Posterior vena cava (tissue), 2 donors: Measurements from ENCODE around the gene YY1AP1. TPM values are rescaled to one million over a fixed set of nuclear protein-coding genes. Genes with fewer than 3 reads are reported as not detected.
"Not testable (repeated sequence)": the region's sequence is repeated elsewhere in the genome, so short reads cannot be mapped to it uniquely, and the experiment has no call there.

ENCODE experiments used
- DNase-seq: peaks from one replicate; pipeline ENCODE4 v3.0.0-alpha.2; 2020; ENCODE audit warnings: low spot score
- intact Hi-C, 2 donors: fragments of 100-400 bp; cut with DNase I; formaldehyde crosslinking; loops; one replicate each; pipeline versions ENCODE4 v1.14.1 to v1.14.2; 2022 to 2023
- total RNA-seq, 2 donors: library from RNA; stranded (reverse); fragmentation: NEBNext Ultra II Directional; extraction: Animal tissue kit (Norgen Biotek cat#: 25700); gene quantifications; one replicate each; pipeline ENCODE4 v1.2.1, GENCODE V29; 2021
- donor health status: DM: yes; HTN: yes; CAD: no.
- donor health status: DM: yes; HTN: yes; CAD: no.

Gene YY1AP1
- total RNA-seq, 2 donors from 2014 or later, result 62.4 to 73.7 TPM

GRCh38 chr1:155697616-155698015, 9.0 kb upstream of the YY1AP1 start:
- DNase-seq, intact Hi-C loops: not testable (repeated sequence)

- intact Hi-C loops, result no loop called here
- no peak for DNase-seq
These were observed 8.5 kb upstream of the YY1AP1 start for GRCh38 chr1:155697046-155697445.

GRCh38 chr1:155696524-155696923, 8.0 kb upstream of the YY1AP1 start:
- intact Hi-C loops, result no loop called here
- DNase-seq, result no peak

GRCh38 chr1:155695608-155696007, 7.0 kb upstream of the YY1AP1 start:
- intact Hi-C loops, result no loop called here
- DNase-seq, result no peak

- no peak for DNase-seq
- intact Hi-C loops, result no loop called here
These were observed 6.5 kb upstream of the YY1AP1 start for GRCh38 chr1:155695072-155695471.

GRCh38 chr1:155694167-155694566, 5.6 kb upstream of the YY1AP1 start:
- DNase-seq, result no peak
- intact Hi-C loops, result no loop called here

- intact Hi-C loops, result no loop called here
These were observed 3.5 kb upstream of the YY1AP1 start for GRCh38 chr1:155691992-155692528.

GRCh38 chr1:155689081-155689607, 570 bp upstream of the YY1AP1 start, which contains the start of gene DAP3:
DAP3 (plus strand) TSS chr1:155689091; CDS start chr1:155709780, 20,689 bp downstream.
- DNase-seq, intact Hi-C loops: not testable (repeated sequence)

More at GRCh38 chr1:155691992-155692528, 3.5 kb upstream of the YY1AP1 start:
- DNase-seq, result no peak

- intact Hi-C loops, DNase-seq: not testable (repeated sequence)
These were observed 760 bp downstream of the YY1AP1 start for GRCh38 chr1:155687705-155688323.

- intact Hi-C loops, result no loop called here
- no peak for DNase-seq
These were observed 6.8 kb downstream of the YY1AP1 start for GRCh38 chr1:155681776-155682175.

GRCh38 chr1:155680531-155680930, 8.0 kb downstream of the YY1AP1 start:
- DNase-seq, result no peak
- intact Hi-C loops, result no loop called here

- intact Hi-C loops, result not testable (repeated sequence)
These were observed 9.6 kb downstream of the YY1AP1 start for GRCh38 chr1:155678992-155679391.

GRCh38 chr1:155678027-155678426, 10.5 kb downstream of the YY1AP1 start:
- intact Hi-C loops, result no loop called here

More at GRCh38 chr1:155678992-155679391, 9.6 kb downstream of the YY1AP1 start:
- DNase-seq, result not testable (repeated sequence)

GRCh38 chr1:155673003-155673402, 15.6 kb downstream of the YY1AP1 start:
- intact Hi-C loops, result no loop called here

More at GRCh38 chr1:155678027-155678426, 10.5 kb downstream of the YY1AP1 start:
- DNase-seq, result no peak

GRCh38 chr1:155671750-155672149, 16.8 kb downstream of the YY1AP1 start:
- intact Hi-C loops, result no loop called here
- no peak for DNase-seq

More at GRCh38 chr1:155673003-155673402, 15.6 kb downstream of the YY1AP1 start:
- no peak for DNase-seq

- DNase-seq, result no peak
- intact Hi-C loops, result no loop called here
These were observed 19.1 kb downstream of the YY1AP1 start for GRCh38 chr1:155669233-155670162.

- intact Hi-C loops, DNase-seq: not testable (repeated sequence)
These were observed 27.3 kb downstream of the YY1AP1 start for GRCh38 chr1:155661239-155661638.

GRCh38 chr1:155657463-155657862, 31.1 kb downstream of the YY1AP1 start:
- intact Hi-C loops, result no loop called here
- DNase-seq, result no peak

GRCh38 chr1:155652951-155653350, 35.6 kb downstream of the YY1AP1 start:
- intact Hi-C loops, result no loop called here
- DNase-seq, result no peak
